SK-N-SH treated with all-trans-retinoic acid at 6 μM for 48 hours (cell line): ENCODE results near the gene INSR.

Source experiments
- ARNTL ChIP-seq: fragments of 450-650 bp; formaldehyde crosslinking; IDR thresholded peaks from 2 replicates; pipeline ENCODE4 v1.5.0; 2020; ENCODE audit warnings: low read depth, mild to moderate bottlenecking, moderate library complexity, borderline replicate concordance
- BACH2 ChIP-seq: fragments of 250-450 bp; sonication (Bioruptor Pico); IDR thresholded peaks from 2 replicates; pipeline ENCODE4 v1.9.0; 2021; ENCODE audit warnings: mild to moderate bottlenecking, borderline replicate concordance
- CREB5 ChIP-seq: fragments of 250-450 bp; sonication (Bioruptor Pico); IDR thresholded peaks from 2 replicates; pipeline ENCODE4 v1.5.1; 2020; ENCODE audit warnings: low read depth, mild to moderate bottlenecking, moderate library complexity
- CSDC2 ChIP-seq: fragments of 250-450 bp; sonication (Bioruptor Pico); IDR thresholded peaks from 2 replicates; pipeline ENCODE4 v1.5.0; 2020; ENCODE audit warnings: mild to moderate bottlenecking, moderate library complexity
- ESRRG ChIP-seq: fragments of 250-450 bp; sonication (Bioruptor Pico); IDR thresholded peaks from 2 replicates; pipeline ENCODE4 v1.6.1; 2021; ENCODE audit warnings: mild to moderate bottlenecking
- GLIS3 ChIP-seq: fragments of 250-450 bp; sonication (Bioruptor Pico); IDR thresholded peaks from 2 replicates; pipeline ENCODE4 v1.5.0; 2020; ENCODE audit warnings: mild to moderate bottlenecking, moderate library complexity
- OSR1 ChIP-seq: fragments of 250-450 bp; sonication (Bioruptor Pico); IDR thresholded peaks from 2 replicates; pipeline ENCODE4 v1.8.0; 2022; ENCODE audit warnings: moderate library complexity, mild to moderate bottlenecking, inconsistent platforms
- PATZ1 ChIP-seq: fragments of 250-450 bp; sonication (Bioruptor Pico); IDR thresholded peaks from 2 replicates; pipeline ENCODE4 v1.8.0; 2020; ENCODE audit warnings: mild to moderate bottlenecking, moderate library complexity, borderline replicate concordance
- POU6F1 ChIP-seq: fragments of 250-450 bp; sonication (Bioruptor Pico); IDR thresholded peaks from 2 replicates; pipeline ENCODE4 v1.8.0; 2021; ENCODE audit warnings: low read depth, mild to moderate bottlenecking, moderate library complexity, borderline replicate concordance
- RARB ChIP-seq: fragments of 250-450 bp; sonication (Bioruptor Pico); IDR thresholded peaks from 2 replicates; pipeline ENCODE4 v1.8.0; 2021; ENCODE audit warnings: mild to moderate bottlenecking, moderate library complexity
- TSHZ2 ChIP-seq: fragments of 250-450 bp; sonication (Bioruptor Pico); IDR thresholded peaks from 2 replicates; pipeline ENCODE4 v1.5.0; 2020; ENCODE audit warnings: mild to moderate bottlenecking, moderate library complexity
- ZC3H10 ChIP-seq: fragments of 250-450 bp; sonication (Bioruptor Pico); IDR thresholded peaks from 2 replicates; pipeline ENCODE4 v1.5.1; 2021; ENCODE audit warnings: mild to moderate bottlenecking, moderate library complexity
- ZNF8 ChIP-seq: fragments of 450-650 bp; formaldehyde crosslinking; IDR thresholded peaks from 2 replicates; pipeline ENCODE4 v1.5.0; 2020; ENCODE audit warnings: mild to moderate bottlenecking, moderate library complexity

GRCh38 chr19:7254590-7254989 lies 39.6 kb downstream of the INSR start:
- no peak for TF ChIP-seq ZC3H10 (CRISPR knock-in tag)
- no peak for TF ChIP-seq ZNF8 (CRISPR knock-in tag)
- no peak for TF ChIP-seq OSR1 (CRISPR knock-in tag)
- no peak for TF ChIP-seq ARNTL (CRISPR knock-in tag)
- no peak for TF ChIP-seq POU6F1
- TF ChIP-seq RARB (CRISPR knock-in tag): no peak
- TF ChIP-seq GLIS3 (CRISPR knock-in tag): no peak
- no peak for TF ChIP-seq BACH2
- no peak for TF ChIP-seq ESRRG (CRISPR knock-in tag)
- no peak for TF ChIP-seq TSHZ2 (CRISPR knock-in tag)
- TF ChIP-seq CREB5: no peak
- no peak for TF ChIP-seq PATZ1 (CRISPR knock-in tag)
- no peak for TF ChIP-seq CSDC2
